Activated naive CD4-positive, alpha-beta T cell treated with anti-CD3 and anti-CD28 coated beads, Interleukin-2, amount 50 U/mL, for 24 hours (primary cell): ENCODE results near the gene IL4I1.

Source experiments
- H3K27ac Mint-ChIP-seq: one replicate; pipeline ENCODE4 v1.8.0; 2021; ENCODE audit warnings: mild to moderate bottlenecking, mixed read lengths
- H3K27me3 Mint-ChIP-seq: one replicate; pipeline ENCODE4 v1.8.0; 2021; ENCODE audit warnings: mixed read lengths
- H3K36me3 Mint-ChIP-seq: one replicate; pipeline ENCODE4 v1.8.0; 2021; ENCODE audit warnings: mixed read lengths
- H3K4me1 Mint-ChIP-seq: one replicate; pipeline ENCODE4 v1.8.0; 2021; ENCODE audit warnings: mixed read lengths
- H3K4me3 Mint-ChIP-seq: one replicate; pipeline ENCODE4 v1.8.0; 2021; ENCODE audit warnings: mild to moderate bottlenecking, mixed read lengths
- H3K9me3 Mint-ChIP-seq: one replicate; pipeline ENCODE4 v1.8.0; 2021; ENCODE audit warnings: mixed read lengths

IL4I1 gene

GRCh38 chr19:49847731-49848696 lies 48.7 kb downstream of the IL4I1 start:
- Mint-ChIP-seq H3K4me3 (no peak overlapping the region), H3K27me3 (no peaks in the 10 kb centered on the region), H3K27ac (no peak overlapping the region), H3K9me3 (peaks cover 5% of the 10 kb centered on the region), H3K4me1 (peaks cover 32% of the 10 kb centered on the region), H3K36me3 (no peaks in the 10 kb centered on the region)

- H3K4me1 Mint-ChIP-seq: peaks cover 21% of the 10 kb centered on the region
- no peaks in the 10 kb centered on the region for H3K27me3 Mint-ChIP-seq
- H3K4me3 Mint-ChIP-seq: no peak overlapping the region
- no peaks in the 10 kb centered on the region for H3K36me3 Mint-ChIP-seq
- peaks cover 5% of the 10 kb centered on the region for H3K9me3 Mint-ChIP-seq
- no peak overlapping the region for H3K27ac Mint-ChIP-seq
Observed at GRCh38 chr19:49846408-49846807, 50.3 kb downstream of the IL4I1 start.

GRCh38 chr19:49845414-49845813 lies 51.3 kb downstream of the IL4I1 start:
- peaks cover 5% of the 10 kb centered on the region for H3K9me3 Mint-ChIP-seq

GRCh38 chr19:49844138-49845095 lies 52.3 kb downstream of the IL4I1 start:
- no peak overlapping the region for H3K27ac Mint-ChIP-seq

More at GRCh38 chr19:49845414-49845813, 51.3 kb downstream of the IL4I1 start:
- Mint-ChIP-seq H3K4me1 (peaks cover 21% of the 10 kb centered on the region), H3K36me3 (no peaks in the 10 kb centered on the region), H3K27me3 (no peaks in the 10 kb centered on the region), H3K4me3 (no peak overlapping the region), H3K27ac (no peak overlapping the region)

GRCh38 chr19:49843265-49843664 lies 53.4 kb downstream of the IL4I1 start:
- no peak overlapping the region for H3K27ac Mint-ChIP-seq
- H3K36me3 Mint-ChIP-seq: peaks cover 8% of the 10 kb centered on the region
- peaks cover 3% of the 10 kb centered on the region for H3K4me1 Mint-ChIP-seq
- no peaks in the 10 kb centered on the region for H3K9me3 Mint-ChIP-seq
- H3K27me3 Mint-ChIP-seq: no peaks in the 10 kb centered on the region
- no peak overlapping the region for H3K4me3 Mint-ChIP-seq

More at GRCh38 chr19:49844138-49845095, 52.3 kb downstream of the IL4I1 start:
- Mint-ChIP-seq H3K27me3 (no peaks in the 10 kb centered on the region), H3K4me3 (no peak overlapping the region), H3K4me1 (peaks cover 13% of the 10 kb centered on the region), H3K36me3 (no peaks in the 10 kb centered on the region), H3K9me3 (peaks cover 5% of the 10 kb centered on the region)

- Mint-ChIP-seq H3K4me3 (no peak overlapping the region), H3K9me3 (no peaks in the 10 kb centered on the region), H3K27ac (no peak overlapping the region), H3K36me3 (peaks cover 13% of the 10 kb centered on the region), H3K27me3 (no peaks in the 10 kb centered on the region), H3K4me1 (no peaks in the 10 kb centered on the region)
Observed at GRCh38 chr19:49840736-49841249, 55.9 kb downstream of the IL4I1 start.

GRCh38 chr19:49840321-49840720 lies 56.4 kb downstream of the IL4I1 start:
- Mint-ChIP-seq H3K4me3 (no peak overlapping the region), H3K4me1 (no peaks in the 10 kb centered on the region), H3K27me3 (no peaks in the 10 kb centered on the region), H3K27ac (no peak overlapping the region), H3K9me3 (no peaks in the 10 kb centered on the region), H3K36me3 (peaks cover 13% of the 10 kb centered on the region)

GRCh38 chr19:49839713-49840112 lies 57.0 kb downstream of the IL4I1 start:
- Mint-ChIP-seq H3K4me3 (no peak overlapping the region), H3K27me3 (no peaks in the 10 kb centered on the region), H3K4me1 (no peaks in the 10 kb centered on the region)

More at GRCh38 chr19:49839713-49840112, 57.0 kb downstream of the IL4I1 start:
- Mint-ChIP-seq H3K9me3 (no peaks in the 10 kb centered on the region), H3K36me3 (peaks cover 15% of the 10 kb centered on the region), H3K27ac (no peak overlapping the region)
